ENCODE results near the gene KLF18.
"Not testable (repeated sequence)": the region's sequence is repeated elsewhere in the genome, so short reads cannot be mapped to it uniquely, and the experiment has no call there.

KLF18 gene

GRCh38 chr1:44119525-44119924 is 21.9 kb downstream of the KLF18 start:
- DNase-seq: no peak

DNA sequence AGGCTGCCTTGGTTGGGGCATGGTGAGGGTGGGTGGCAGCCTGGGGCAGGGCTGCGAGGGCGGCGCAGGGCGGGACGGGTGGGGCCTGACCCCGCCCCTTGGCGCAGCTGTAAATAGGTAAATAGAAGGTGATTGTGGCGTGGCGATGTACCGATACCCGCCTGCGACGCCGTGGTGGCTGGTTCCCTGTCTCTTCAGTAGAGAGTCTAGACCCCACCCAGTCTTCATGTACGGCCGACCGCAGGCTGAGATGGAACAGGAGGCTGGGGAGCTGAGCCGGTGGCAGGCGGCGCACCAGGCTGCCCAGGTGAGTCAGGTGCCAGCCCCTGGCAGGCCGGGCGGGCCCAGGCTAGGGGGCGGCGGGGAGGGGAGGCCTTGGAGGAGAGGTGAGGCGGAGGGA is 22.7 kb downstream of the KLF18 start, which contains the start of gene KLF17:
KLF17 (plus strand) TSS at position 140 of the 400 bp plus-strand sequence; CDS start at position 227, 87 bp downstream.
- DNase-seq: no peak

DNA sequence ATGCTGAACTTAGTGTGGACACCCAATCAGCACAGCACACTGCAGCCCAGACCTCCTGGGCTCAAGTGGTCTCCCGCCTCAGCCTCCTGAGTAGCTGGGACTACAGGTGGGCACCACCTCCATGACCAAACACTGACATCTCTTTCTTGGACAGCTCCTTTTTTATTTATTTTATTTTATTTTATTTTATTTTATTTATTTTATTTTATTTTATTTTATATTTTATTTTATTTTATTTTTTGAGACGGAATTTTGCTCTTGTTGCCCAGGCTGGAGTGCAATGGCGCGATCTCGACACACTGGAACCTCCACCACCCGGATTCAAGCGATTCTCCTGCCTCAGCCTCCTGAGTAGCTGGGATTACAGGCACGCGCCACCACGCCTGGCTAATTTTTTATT is 24.2 kb downstream of the KLF18 start:
- not testable (repeated sequence) for DNase-seq

GRCh38 chr1:44114098-44114497 is 27.3 kb downstream of the KLF18 start:
- no peak for DNase-seq

- DNase-seq: no peak
Measured at GRCh38 chr1:44113095-44113609, 28.3 kb downstream of the KLF18 start.

DNA sequence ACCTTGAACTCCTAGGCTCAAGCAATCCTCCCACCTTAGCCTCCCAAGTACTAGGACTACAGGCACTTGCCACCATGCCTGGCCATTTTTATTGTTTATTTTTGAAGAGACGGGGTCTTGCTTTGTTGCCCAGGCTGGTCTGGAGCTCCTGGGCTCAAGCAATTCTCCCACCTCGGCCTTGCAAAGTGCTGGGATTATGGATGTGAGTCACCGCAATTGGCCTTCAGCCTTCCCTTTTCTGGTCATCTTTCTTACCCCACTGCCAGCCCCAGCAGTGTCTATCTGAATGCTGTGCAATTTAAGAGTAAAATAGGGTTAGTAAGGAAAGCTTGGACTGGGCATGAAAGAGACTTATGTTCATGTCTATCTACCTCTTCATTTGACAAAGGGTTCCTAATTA is 28.9 kb downstream of the KLF18 start:
- no peak for DNase-seq

DNA sequence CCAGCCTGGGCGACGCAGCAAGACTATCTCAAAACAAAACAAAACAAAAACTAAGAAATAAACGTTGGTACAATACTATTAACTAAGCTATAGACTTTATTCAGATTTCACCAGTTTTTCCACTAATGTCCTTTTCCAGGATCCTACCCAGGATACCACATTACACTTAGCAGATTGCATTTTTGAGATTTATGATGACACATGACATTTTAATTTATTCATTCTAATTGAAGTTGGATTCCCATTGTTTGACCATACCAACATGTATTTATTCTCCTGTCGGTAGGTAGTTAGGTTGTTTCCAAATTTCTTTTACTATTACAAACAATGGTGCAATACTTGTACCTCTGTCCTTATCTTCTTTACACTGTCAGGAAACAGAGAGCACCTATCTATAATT is 29.6 kb downstream of the KLF18 start:
- DNase-seq: no peak

DNA sequence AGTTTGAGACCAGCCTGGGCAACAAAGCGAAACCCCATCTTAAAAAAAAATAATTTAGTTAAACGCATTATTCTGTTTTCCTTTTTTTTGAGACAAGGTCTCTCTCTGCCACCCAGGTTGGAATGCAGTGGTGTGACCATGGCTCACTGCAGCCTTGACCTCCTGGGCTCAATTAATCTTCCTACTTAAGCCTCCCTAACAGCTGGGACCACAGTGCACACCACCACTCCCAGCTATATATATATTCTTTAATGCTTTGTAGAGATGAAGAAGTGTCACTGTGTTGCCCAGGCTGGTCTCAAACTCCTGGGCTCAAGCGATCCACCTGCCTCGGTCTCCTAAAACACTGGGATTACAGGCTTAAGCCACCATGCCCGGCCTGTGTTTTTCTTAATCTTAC is 30.5 kb downstream of the KLF18 start:
- DNase-seq: no peak

GRCh38 chr1:44108971-44109370 is 32.5 kb downstream of the KLF18 start:
- DNase-seq: no peak

DNA sequence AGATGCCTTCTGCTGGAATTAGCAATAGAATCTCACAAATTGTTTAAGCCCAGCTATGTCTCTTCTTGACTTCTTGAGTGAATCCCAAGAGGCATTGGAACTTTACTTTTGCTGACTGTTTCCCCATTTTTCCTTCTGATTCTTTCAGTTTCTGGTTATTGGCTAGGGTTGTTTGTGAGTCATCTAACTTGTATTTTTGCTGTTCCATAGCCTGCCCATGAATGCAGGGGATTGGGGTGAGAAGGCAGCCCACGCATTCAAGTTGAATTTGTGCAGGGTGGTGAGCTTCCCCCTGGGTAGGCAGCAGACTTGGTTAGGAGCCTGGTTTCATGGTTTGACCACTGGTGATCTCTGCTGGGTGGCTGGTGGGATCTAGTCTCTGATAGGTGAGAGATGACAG is 33.2 kb downstream of the KLF18 start:
- no peak for DNase-seq

DNA sequence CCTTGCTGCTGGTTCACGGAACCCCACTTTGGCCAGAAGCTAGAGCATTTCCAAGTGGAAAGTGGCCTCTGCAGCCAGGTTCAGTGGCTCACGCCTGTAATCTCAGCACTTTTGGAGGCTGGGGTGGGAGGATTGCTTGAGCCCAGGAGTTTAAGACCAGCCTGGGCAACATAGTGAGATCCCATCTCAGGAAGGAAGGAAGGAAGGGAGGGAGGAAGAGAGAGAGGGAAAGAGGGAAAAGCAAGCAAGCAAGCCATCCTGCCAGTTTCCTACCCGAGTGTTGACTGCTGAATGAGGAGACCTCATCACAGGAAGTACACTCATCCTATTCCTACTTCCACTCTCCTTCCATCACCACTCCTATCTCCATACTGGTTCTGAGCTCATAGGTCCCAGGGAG is 35.6 kb downstream of the KLF18 start:
- DNase-seq: no peak

- no peak for DNase-seq
Measured at GRCh38 chr1:44103270-44104131, 37.9 kb downstream of the KLF18 start.

DNA sequence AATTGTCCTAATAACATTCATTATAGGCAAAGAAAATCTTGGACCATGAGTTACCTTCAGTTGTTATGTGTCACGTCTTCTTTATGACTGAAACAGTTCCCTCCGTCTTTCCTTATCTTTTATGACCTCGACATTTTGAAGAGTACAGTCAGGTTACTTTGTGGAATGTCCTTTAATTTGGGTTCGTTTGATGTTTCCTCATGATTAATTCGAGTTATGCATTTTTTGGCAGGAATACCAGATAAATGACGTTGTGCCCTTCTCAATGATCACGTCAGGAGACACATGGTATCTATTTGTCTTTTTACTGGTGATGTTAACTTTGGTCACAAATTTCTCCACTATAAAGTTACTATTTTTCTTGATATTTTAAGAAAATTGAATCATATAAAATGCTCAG is 40.1 kb downstream of the KLF18 start:
- no peak for DNase-seq

GRCh38 chr1:44100183-44100868 is 41.1 kb downstream of the KLF18 start:
- DNase-seq: no peak

DNA sequence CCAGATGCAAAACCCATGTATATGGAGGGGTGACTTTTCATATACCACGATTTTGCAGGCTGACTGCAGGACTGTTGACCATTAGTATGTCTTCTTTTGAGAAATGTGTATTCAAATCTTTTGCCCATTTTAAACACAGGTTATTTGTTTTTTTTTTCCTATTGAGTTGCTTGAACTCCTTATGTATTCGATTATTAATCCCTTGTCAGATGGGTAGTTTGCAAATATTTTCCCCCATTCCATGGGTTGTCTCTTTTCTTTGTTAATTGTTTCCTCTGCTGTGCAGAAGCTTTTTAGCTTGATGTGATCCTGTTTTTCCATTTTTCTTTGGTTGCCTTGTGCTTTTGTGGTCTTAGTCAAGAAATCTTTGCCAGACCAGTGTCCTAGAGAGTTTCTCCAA is 47.4 kb downstream of the KLF18 start:
- no peak for DNase-seq

GRCh38 chr1:44090429-44091252 is 50.8 kb downstream of the KLF18 start:
- no peak for DNase-seq

GRCh38 chr1:44089371-44090048 is 51.9 kb downstream of the KLF18 start:
- DNase-seq: no peak
